Measurements from ENCODE around the gene HIPK2.

DNA sequence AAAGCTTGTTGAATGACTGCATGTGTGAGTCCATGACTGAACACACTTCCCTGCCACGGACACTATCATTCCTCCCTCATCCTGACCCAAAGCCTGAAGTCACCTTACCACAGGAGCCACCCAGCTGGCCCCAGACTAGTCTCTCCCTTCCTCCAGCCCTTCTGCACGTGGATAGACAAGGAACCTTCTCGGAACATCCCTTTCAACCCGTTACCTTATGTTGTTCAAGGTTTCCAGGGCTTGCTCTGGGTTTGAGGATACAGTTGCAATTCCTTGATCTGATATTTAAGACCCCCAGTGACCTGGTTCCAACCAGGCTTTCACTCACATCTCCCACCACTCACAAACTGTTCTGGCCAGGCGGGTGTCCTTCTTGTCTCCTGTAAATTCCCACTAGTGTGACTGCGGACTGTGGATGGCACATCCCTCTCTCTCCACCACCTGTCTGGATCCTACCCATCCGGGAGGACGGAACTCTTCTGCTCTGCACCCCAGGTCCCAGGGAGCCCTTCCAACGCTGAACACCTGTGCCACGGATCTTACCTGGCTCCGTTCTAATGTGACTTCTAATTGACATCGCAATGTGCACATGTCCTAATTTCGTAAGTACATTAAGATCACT lies 62.5 kb downstream of the HIPK2 start:
- TF ChIP-seq POLR2A (IDR thresholded peaks at IDR 0.05; ENCODE audit: low read depth, low read length): no peak
- TF ChIP-seq, protein P1, sequence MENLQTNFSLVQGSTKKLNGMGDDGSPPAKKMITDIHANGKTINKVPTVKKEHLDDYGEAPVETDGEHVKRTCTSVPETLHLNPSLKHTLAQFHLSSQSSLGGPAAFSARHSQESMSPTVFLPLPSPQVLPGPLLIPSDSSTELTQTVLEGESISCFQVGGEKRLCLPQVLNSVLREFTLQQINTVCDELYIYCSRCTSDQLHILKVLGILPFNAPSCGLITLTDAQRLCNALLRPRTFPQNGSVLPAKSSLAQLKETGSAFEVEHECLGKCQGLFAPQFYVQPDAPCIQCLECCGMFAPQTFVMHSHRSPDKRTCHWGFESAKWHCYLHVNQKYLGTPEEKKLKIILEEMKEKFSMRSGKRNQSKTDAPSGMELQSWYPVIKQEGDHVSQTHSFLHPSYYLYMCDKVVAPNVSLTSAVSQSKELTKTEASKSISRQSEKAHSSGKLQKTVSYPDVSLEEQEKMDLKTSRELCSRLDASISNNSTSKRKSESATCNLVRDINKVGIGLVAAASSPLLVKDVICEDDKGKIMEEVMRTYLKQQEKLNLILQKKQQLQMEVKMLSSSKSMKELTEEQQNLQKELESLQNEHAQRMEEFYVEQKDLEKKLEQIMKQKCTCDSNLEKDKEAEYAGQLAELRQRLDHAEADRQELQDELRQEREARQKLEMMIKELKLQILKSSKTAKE (IDR thresholded peaks at IDR 0.05; ENCODE audit: low read depth, poor library complexity, severe bottlenecking): no peak

All from GM12878 (cell line).